MM.1S (cell line): Measurements from ENCODE around the gene RPTOR.

Source experiments
- DNase-seq: peaks from one replicate; pipeline ENCODE4 v3.0.0-alpha.2; 2015
- H2AFZ ChIP-seq: fragments of 300-600 bp; sonication (generic); 2 replicates; pipeline ENCODE4 v1.6.0; 2016; ENCODE audit warnings: antibody characterized with exemption, low read length
- H3F3A ChIP-seq: fragments of 300-600 bp; sonication (generic); 2 replicates; pipeline ENCODE4 v1.6.1; 2016; ENCODE audit warnings: mild to moderate bottlenecking, antibody characterized with exemption, low read length, moderate library complexity, mixed read lengths; ENCODE audit not compliant: insufficient read depth
- H3K27ac ChIP-seq: fragments of 300-600 bp; sonication (generic); 2 replicates; pipeline ENCODE4 v1.5.1; 2016; ENCODE audit warnings: mild to moderate bottlenecking, low read length
- H3K27me3 ChIP-seq: fragments of 300-600 bp; sonication (generic); replicated peaks from 2 replicates; pipeline ENCODE4 v1.6.0; 2016; ENCODE audit warnings: low read length; ENCODE audit not compliant: insufficient read depth
- H3K36me3 ChIP-seq: fragments of 300-600 bp; sonication (generic); replicated peaks from 2 replicates; pipeline ENCODE4 v1.6.1; 2016; ENCODE audit warnings: mild to moderate bottlenecking, low read length, mixed read lengths; ENCODE audit not compliant: insufficient read depth
- H3K4me1 ChIP-seq: fragments of 300-600 bp; sonication (generic); 2 replicates; pipeline ENCODE4 v1.6.1; 2016; ENCODE audit warnings: low read length, mixed read lengths
- H3K4me2 ChIP-seq: fragments of 300-600 bp; sonication (generic); 2 replicates; pipeline ENCODE4 v1.6.0; 2016; ENCODE audit warnings: low read depth, low read length
- H3K4me3 ChIP-seq: fragments of 300-600 bp; sonication (generic); 2 replicates; pipeline ENCODE4 v1.5.1; 2016; ENCODE audit warnings: low read length, mixed read lengths
- H3K79me2 ChIP-seq: fragments of 300-600 bp; sonication (generic); 2 replicates; pipeline ENCODE4 v1.6.1; 2016; ENCODE audit warnings: mixed run types, low read length, mixed read lengths
- H3K9ac ChIP-seq: fragments of 300-600 bp; sonication (generic); 2 replicates; pipeline ENCODE4 v1.6.1; 2016; ENCODE audit warnings: low read length, mixed read lengths
- H3K9me2 ChIP-seq: fragments of 300-600 bp; sonication (generic); replicated peaks from 2 replicates; pipeline ENCODE4 v1.6.1; 2016; ENCODE audit warnings: mild to moderate bottlenecking, low read length, mixed read lengths; ENCODE audit not compliant: insufficient read depth
- H3K9me3 ChIP-seq: fragments of 300-600 bp; sonication (generic); replicated peaks from 2 replicates; pipeline ENCODE4 v1.6.1; 2016; ENCODE audit warnings: mild to moderate bottlenecking, low read length, mixed read lengths; ENCODE audit not compliant: insufficient read depth
- H4K20me1 ChIP-seq: fragments of 300-600 bp; sonication (generic); 2 replicates; pipeline ENCODE4 v1.6.1; 2016; ENCODE audit warnings: mild to moderate bottlenecking, low read length, moderate library complexity, mixed read lengths; ENCODE audit not compliant: insufficient read depth
- CTCF ChIP-seq: fragments of 300-600 bp; sonication (generic); IDR thresholded peaks from 2 replicates; pipeline ENCODE4 v1.5.1; 2016; ENCODE audit warnings: antibody characterized with exemption, low read length, mixed read lengths
- EZH2 ChIP-seq: fragments of 300-600 bp; sonication (generic); optimal IDR thresholded peaks from 2 replicates; pipeline ENCODE3; 2017; ENCODE audit warnings: low read depth, mild to moderate bottlenecking, antibody characterized with exemption, low read length, mixed read lengths
- EZH2phosphoT487 ChIP-seq: fragments of 300-600 bp; sonication (generic); IDR thresholded peaks from 2 replicates; pipeline ENCODE4 v1.6.1; 2018; ENCODE audit warnings: antibody characterized with exemption, low read length

RPTOR gene

GRCh38 chr17:80568246-80568645, 23.6 kb downstream of the RPTOR start:
- Histone ChIP-seq H3K9ac (no peak overlapping the region), H2AFZ (no peak overlapping the region), H3K36me3 (no peaks in the 10 kb centered on the region), H3F3A (no peaks in the 10 kb centered on the region), H3K4me3 (no peak overlapping the region), H4K20me1 (peaks cover 4% of the 10 kb centered on the region), H3K79me2 (peaks cover 63% of the 10 kb centered on the region), H3K4me1 (no peaks in the 10 kb centered on the region), H3K9me2 (no peaks in the 10 kb centered on the region), H3K27me3 (no peaks in the 10 kb centered on the region), H3K9me3 (no peaks in the 10 kb centered on the region), H3K4me2 (no peak overlapping the region), H3K27ac (no peak overlapping the region)
- no peak for TF ChIP-seq EZH2phosphoT487
- TF ChIP-seq EZH2, result no peak
- no peak for TF ChIP-seq CTCF
- DNase-seq, result no peak

GRCh38 chr17:80569924-80570323, 25.3 kb downstream of the RPTOR start:
- Histone ChIP-seq H3F3A (no peaks in the 10 kb centered on the region), H3K9me2 (no peaks in the 10 kb centered on the region), H4K20me1 (peaks cover 4% of the 10 kb centered on the region; the same call in 1 of the 2 replicates), H3K4me2 (no peak overlapping the region), H3K4me1 (no peaks in the 10 kb centered on the region), H3K9ac (no peak overlapping the region), H2AFZ (no peak overlapping the region), H3K36me3 (no peaks in the 10 kb centered on the region), H3K79me2 (peaks cover 57% of the 10 kb centered on the region), H3K4me3 (no peak overlapping the region), H3K9me3 (no peaks in the 10 kb centered on the region), H3K27ac (no peak overlapping the region), H3K27me3 (no peaks in the 10 kb centered on the region)
- DNase-seq, result no peak
- no peak for TF ChIP-seq CTCF
- no peak for TF ChIP-seq EZH2phosphoT487
- TF ChIP-seq EZH2, result no peak

- H3F3A ChIP-seq, result no peaks in the 10 kb centered on the region
- no peaks in the 10 kb centered on the region for H3K4me1 ChIP-seq
- no peaks in the 10 kb centered on the region for H3K9me2 ChIP-seq
- peaks cover 4% of the 10 kb centered on the region; the same call in 1 of the 2 replicates for H4K20me1 ChIP-seq
- no peak overlapping the region for H3K4me2 ChIP-seq
- no peak overlapping the region for H3K9ac ChIP-seq
- no peaks in the 10 kb centered on the region for H3K27me3 ChIP-seq
- H3K27ac ChIP-seq, result no peak overlapping the region
- no peaks in the 10 kb centered on the region for H3K9me3 ChIP-seq
- H2AFZ ChIP-seq, result no peak overlapping the region
- no peak overlapping the region for H3K4me3 ChIP-seq
- DNase-seq, result no peak
- TF ChIP-seq EZH2, result no peak
- TF ChIP-seq EZH2phosphoT487, result no peak
- TF ChIP-seq CTCF, result no peak
- H3K36me3 ChIP-seq, result no peaks in the 10 kb centered on the region
- peaks cover 64% of the 10 kb centered on the region for H3K79me2 ChIP-seq
Measured at GRCh38 chr17:80573701-80574100, 29.1 kb downstream of the RPTOR start.
